K562 treated with DMSO at 1 percent for 24 hours (cell line): ENCODE results near the gene TMEM114. TPM values are rescaled to one million over a fixed set of nuclear protein-coding genes. Genes with fewer than 3 reads are reported as not detected.

Source experiments
- total RNA-seq: library from RNA; unstranded; fragments of 300-600 nt; gene quantifications from 2 replicates; pipeline ENCODE4 v1.2.3, GENCODE V29; 2022; ENCODE audit warnings: low read depth; ENCODE audit not compliant: insufficient read depth

Gene TMEM114
- not detected in 2 replicates for total RNA-seq

DNA sequence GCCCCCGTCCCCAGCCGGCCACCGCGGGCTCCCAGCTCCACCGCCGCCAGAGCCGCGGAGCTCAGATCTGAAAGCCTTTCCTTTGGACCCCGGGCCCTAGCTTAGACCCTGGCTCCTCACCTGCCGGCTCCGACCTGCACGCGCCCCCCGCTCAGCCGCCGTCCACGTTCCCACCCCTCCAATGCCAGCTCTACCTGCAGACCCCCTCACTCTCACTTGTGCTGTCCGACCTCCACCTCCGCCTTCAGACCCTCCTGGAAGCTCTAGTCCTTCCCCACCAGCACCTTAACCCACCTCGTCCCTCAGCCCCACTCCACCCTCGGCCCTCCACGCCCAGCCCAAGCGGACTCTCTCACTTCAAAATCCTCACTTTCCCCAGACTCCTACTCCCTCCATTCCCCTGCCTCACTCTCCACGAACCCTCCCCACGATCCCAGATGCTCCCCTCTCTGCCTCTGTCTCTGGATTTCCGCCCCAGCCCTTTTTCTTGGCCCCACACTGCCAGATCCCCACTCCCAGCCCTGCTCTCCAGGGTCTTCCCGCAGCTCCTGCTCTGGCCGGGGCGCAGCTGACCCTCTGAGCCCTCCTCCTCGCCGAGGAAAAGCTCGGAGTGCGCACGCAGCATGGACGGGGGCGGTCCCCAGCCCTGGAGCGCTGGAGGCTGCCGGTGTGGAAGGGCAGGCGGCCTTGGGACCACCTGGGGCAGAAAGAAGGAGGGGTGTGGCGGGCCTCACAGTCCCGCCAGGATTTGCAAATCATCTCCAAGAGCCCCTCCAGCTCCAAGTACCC, at the start of gene TMEM114:
Gene TMEM114, minus strand, starts transcription at position 612 of the 789 bp plus-strand sequence. CDS start 673 bp downstream, outside the sequence.

GRCh38 chr16:8621572-8622314, 31.4 kb upstream of the TMEM114 start, which contains the start of gene METTL22:
TSS of gene METTL22 (plus strand) at chr16:8621698. CDS start at chr16:8625666, 3,968 bp downstream.

Other genes with a start within 250 kb of the TMEM114 start
- gene METTL22, start 31.2 kb upstream of the TMEM114 start, total RNA-seq, result 21.4 and 40.6 TPM in 2 replicates
- 0.43 and 0.67 TPM in 2 replicates for gene ABAT, start 84.1 kb upstream of the TMEM114 start, total RNA-seq
- gene TMEM186, start 207.1 kb upstream of the TMEM114 start, total RNA-seq, result 10.3 and 13.5 TPM in 2 replicates
- gene PMM2, start 207.3 kb upstream of the TMEM114 start, total RNA-seq, result 11.1 and 12.1 TPM in 2 replicates